ENCODE measurements around the gene RASGRP3.

- no peak for TF ChIP-seq CTCF (IDR thresholded peaks at IDR 0.05)
- TF ChIP-seq ZFX (IDR thresholded peaks at IDR 0.05; ENCODE audit: borderline replicate concordance), result no peak
Observed at GRCh38 chr2:33488178-33488690, 11.8 kb downstream of the RASGRP3 start.
